ENCODE measurements around the gene EPS8. TPM values are rescaled to one million over a fixed set of nuclear protein-coding genes. Genes with fewer than 3 reads are reported as not detected.

The EPS8 gene
- total RNA-seq, 2 experiments from 2014 or later: 1.5 to 2.0 TPM

- no peak for ATAC-seq
- peak overlapping the region; percentile 61 for H3K4me3 Mint-ChIP-seq
- no peaks in the 10 kb centered on the region for H3K27me3 Mint-ChIP-seq
- ChIA-PET CTCF (interaction anchor here (0.6 to 11.6 kb wide), 24 partner anchors 10 to 340 kb away, joined by 3 to 345 read pairs (median 4); no protein-coding TSS in a partner anchor), POLR2A (no interaction called here)
- intact Hi-C loops (cut with DNase I, micrococcal nuclease): loop anchor here (1.0 to 10.0 kb wide), 5 partner anchors 115 to 310 kb away; partner anchors contain the start of genes EPS8 (in 1 of the 2) and STRAP (in 1 of the 2)
- H3K36me3 Mint-ChIP-seq (ENCODE audit: low read depth): no peaks in the 10 kb centered on the region
- no peak for DNase-seq
- H3K4me1 Mint-ChIP-seq: peaks cover 8% of the 10 kb centered on the region
- H3K27ac Mint-ChIP-seq: no peak overlapping the region
- no peaks in the 10 kb centered on the region for H3K9me3 Mint-ChIP-seq (ENCODE audit: low read depth)
Measured at GRCh38 chr12:15589328-15590032, 199.7 kb downstream of the EPS8 start.

GRCh38 chr12:15584366-15585041 is 204.7 kb downstream of the EPS8 start:
- ChIA-PET CTCF (interaction anchor here (0.6 to 11.6 kb wide), 43 partner anchors 10 to 835 kb away, joined by 3 to 345 read pairs (median 5); no protein-coding TSS in a partner anchor), POLR2A (interaction anchor here (0.8 kb wide), 1 partner anchor 52 kb away, joined by 9 read pairs; no protein-coding TSS in a partner anchor)
- H3K4me3 Mint-ChIP-seq: no peak overlapping the region
- H3K4me1 Mint-ChIP-seq: peaks cover 13% of the 10 kb centered on the region
- DNase-seq (peak; percentile 53), ATAC-seq (peak; percentile 64)
- no peaks in the 10 kb centered on the region for H3K9me3 Mint-ChIP-seq (ENCODE audit: low read depth)
- intact Hi-C loops (cut with DNase I, micrococcal nuclease): loop anchor here (1.0 to 5.0 kb wide), 3 partner anchors 52 to 362 kb away; partner anchors contain the start of gene RERG (in 1 of the 2)
- H3K27me3 Mint-ChIP-seq: no peaks in the 10 kb centered on the region
- H3K36me3 Mint-ChIP-seq (ENCODE audit: low read depth): peaks cover 2% of the 10 kb centered on the region
- no peak overlapping the region for H3K27ac Mint-ChIP-seq

- intact Hi-C loops (cut with DNase I, micrococcal nuclease): loop anchor here (1.0 to 5.0 kb wide), 3 partner anchors 52 to 362 kb away; partner anchors contain the start of gene RERG (in 1 of the 2)
- Mint-ChIP-seq H3K27ac (no peak overlapping the region), H3K36me3 (ENCODE audit: low read depth) (peaks cover 2% of the 10 kb centered on the region), H3K9me3 (ENCODE audit: low read depth) (no peaks in the 10 kb centered on the region), H3K4me1 (peaks cover 14% of the 10 kb centered on the region), H3K27me3 (peaks cover under 1% of the 10 kb centered on the region), H3K4me3 (no peak overlapping the region)
- no peak for ATAC-seq
- CTCF ChIA-PET: interaction anchor here (0.6 to 11.6 kb wide), 25 partner anchors 9 to 835 kb away, joined by 3 to 345 read pairs (median 5); no protein-coding TSS in a partner anchor
- POLR2A ChIA-PET: no interaction called here
- no peak for DNase-seq
Measured at GRCh38 chr12:15583804-15584203, 205.4 kb downstream of the EPS8 start.

- no peak overlapping the region for H3K4me3 Mint-ChIP-seq
- no peak overlapping the region for H3K27ac Mint-ChIP-seq
- H3K9me3 Mint-ChIP-seq (ENCODE audit: low read depth): no peaks in the 10 kb centered on the region
- intact Hi-C loops (cut with DNase I, micrococcal nuclease): loop anchor here in 1 of 2 experiments (5.0 kb wide), 1 partner anchor 359 kb away; the partner anchor contains the start of gene RERG
- peaks cover 4% of the 10 kb centered on the region for H3K36me3 Mint-ChIP-seq (ENCODE audit: low read depth)
- ATAC-seq (no peak), DNase-seq (no peak)
- ChIA-PET CTCF (interaction anchor here (0.6 to 11.6 kb wide), 3 partner anchors 13 to 51 kb away, joined by 3 to 345 read pairs (median 3); no protein-coding TSS in a partner anchor), POLR2A (no interaction called here)
- H3K27me3 Mint-ChIP-seq: peaks cover 2% of the 10 kb centered on the region
- H3K4me1 Mint-ChIP-seq: peaks cover 22% of the 10 kb centered on the region
Measured at GRCh38 chr12:15581006-15581405, 208.2 kb downstream of the EPS8 start.

- no peak overlapping the region for H3K27ac Mint-ChIP-seq
- peak; percentile 59 for ATAC-seq
Measured at GRCh38 chr12:15580431-15580830, 208.8 kb downstream of the EPS8 start.

GRCh38 chr12:15575671-15576541 is 213.3 kb downstream of the EPS8 start:
- POLR2A ChIA-PET: no interaction called here
- CTCF ChIA-PET: interaction anchor here (0.8 to 3.1 kb wide), 3 partner anchors 8 to 44 kb away, joined by 3 to 27 read pairs (median 4); no protein-coding TSS in a partner anchor
- peak; percentile 18 for ATAC-seq
- peaks cover 10% of the 10 kb centered on the region for H3K36me3 Mint-ChIP-seq (ENCODE audit: low read depth)
- intact Hi-C loops (cut with DNase I, micrococcal nuclease): no loop called here
- H3K27ac Mint-ChIP-seq: peak overlapping the region; percentile 42
- H3K27me3 Mint-ChIP-seq: peaks cover 2% of the 10 kb centered on the region
- H3K9me3 Mint-ChIP-seq (ENCODE audit: low read depth): peaks cover 5% of the 10 kb centered on the region
- H3K4me1 Mint-ChIP-seq: peaks cover 62% of the 10 kb centered on the region
- H3K4me3 Mint-ChIP-seq: no peak overlapping the region
- DNase-seq: no peak

More at GRCh38 chr12:15580431-15580830, 208.8 kb downstream of the EPS8 start:
- ChIA-PET CTCF (interaction anchor here (1.0 to 11.6 kb wide), 2 partner anchors 38 to 50 kb away, joined by 3 to 345 read pairs; no protein-coding TSS in a partner anchor), POLR2A (no interaction called here)
- H3K4me3 Mint-ChIP-seq: no peak overlapping the region
- H3K4me1 Mint-ChIP-seq: peaks cover 28% of the 10 kb centered on the region
- H3K36me3 Mint-ChIP-seq (ENCODE audit: low read depth): peaks cover 6% of the 10 kb centered on the region
- intact Hi-C loops (cut with DNase I, micrococcal nuclease): loop anchor here (1.0 to 5.0 kb wide), 2 partner anchors 48 to 358 kb away; partner anchors contain the start of gene RERG (in 1 of the 2)
- DNase-seq: peak; percentile 61
- no peaks in the 10 kb centered on the region for H3K9me3 Mint-ChIP-seq (ENCODE audit: low read depth)
- H3K27me3 Mint-ChIP-seq: peaks cover 2% of the 10 kb centered on the region

- POLR2A ChIA-PET: no interaction called here
- CTCF ChIA-PET: interaction anchor here (0.6 to 3.6 kb wide), 6 partner anchors 10 to 858 kb away, joined by 3 to 27 read pairs (median 8); no protein-coding TSS in a partner anchor
Measured at GRCh38 chr12:15574353-15574752, 214.8 kb downstream of the EPS8 start.

More at GRCh38 chr12:15574353-15574752, 214.8 kb downstream of the EPS8 start:
- DNase-seq (no peak), ATAC-seq (no peak)
- intact Hi-C loops (cut with DNase I, micrococcal nuclease): loop anchor here in 1 of 2 experiments (5.0 kb wide), 1 partner anchor 802 kb away; a partner anchor contains a TSS
- Mint-ChIP-seq H3K9me3 (ENCODE audit: low read depth) (peaks cover 5% of the 10 kb centered on the region), H3K27me3 (peaks cover 2% of the 10 kb centered on the region), H3K4me3 (no peak overlapping the region), H3K27ac (no peak overlapping the region), H3K4me1 (peaks cover 64% of the 10 kb centered on the region), H3K36me3 (ENCODE audit: low read depth) (peaks cover 10% of the 10 kb centered on the region)

Other genes with a start within 250 kb of the EPS8 start
- gene STRAP, start 93.0 kb upstream of the EPS8 start, total RNA-seq: 100 to 1,000 TPM; 133 to 139 TPM
- 10 to 100 TPM; 30.9 to 35.7 TPM for gene DERA, start 121.9 kb upstream of the EPS8 start, total RNA-seq